Measurements from ENCODE around the gene OR2V2.
A peak's percentile ranks its signal among the peaks of the same experiment; 100 is the strongest.
"Not testable (repeated sequence)": the region's sequence is repeated elsewhere in the genome, so short reads cannot be mapped to it uniquely, and the experiment has no call there.

The OR2V2 gene

GRCh38 chr5:181170237-181170825 is 22.9 kb downstream of the OR2V2 start:
- no peak for DNase-seq

- no peak for DNase-seq
Observed at GRCh38 chr5:181170996-181171395, 23.6 kb downstream of the OR2V2 start.

DNA sequence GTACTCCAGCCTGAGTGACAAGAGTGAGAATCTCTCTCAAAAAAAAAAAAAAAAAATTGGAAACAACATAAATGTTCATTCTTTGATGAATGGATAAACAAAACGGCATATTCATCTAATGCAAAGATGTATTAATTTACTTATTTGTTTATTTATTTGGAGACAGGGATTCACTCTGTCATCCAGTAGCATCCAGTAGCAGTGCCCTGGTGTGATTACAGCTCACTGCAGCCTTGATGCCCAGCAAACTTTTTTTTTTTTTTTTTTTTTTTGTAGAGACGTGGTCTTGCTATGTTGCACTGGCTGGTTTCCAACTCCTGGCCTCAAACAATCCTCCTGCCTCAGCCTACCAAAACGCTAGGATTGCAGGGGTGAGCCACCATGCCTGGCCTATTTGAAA is 24.4 kb downstream of the OR2V2 start:
- DNase-seq, result no peak

DNA sequence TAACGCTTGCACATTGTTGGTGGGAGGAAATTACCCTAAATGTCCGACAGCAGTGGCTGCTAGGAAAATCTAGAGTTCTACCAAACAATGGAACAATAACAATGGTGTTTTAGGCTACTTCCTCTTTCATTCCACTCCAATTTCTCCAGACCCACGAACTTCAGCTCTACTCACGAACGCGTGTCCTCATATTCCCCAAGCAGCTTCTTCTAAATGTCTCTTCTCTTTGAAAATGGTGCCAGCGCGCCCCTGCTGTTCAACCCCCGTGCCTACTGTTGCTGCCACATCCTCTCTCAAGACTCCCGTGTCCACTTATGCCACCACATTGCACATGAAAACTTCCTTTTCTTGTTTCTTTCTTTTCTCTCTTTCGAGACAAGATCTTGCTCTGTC is 25.6 kb downstream of the OR2V2 start:
- DNase-seq, result peak; percentile 46 to 51

GRCh38 chr5:181173420-181174342 is 26.3 kb downstream of the OR2V2 start:
- DNase-seq, result no peak

DNA sequence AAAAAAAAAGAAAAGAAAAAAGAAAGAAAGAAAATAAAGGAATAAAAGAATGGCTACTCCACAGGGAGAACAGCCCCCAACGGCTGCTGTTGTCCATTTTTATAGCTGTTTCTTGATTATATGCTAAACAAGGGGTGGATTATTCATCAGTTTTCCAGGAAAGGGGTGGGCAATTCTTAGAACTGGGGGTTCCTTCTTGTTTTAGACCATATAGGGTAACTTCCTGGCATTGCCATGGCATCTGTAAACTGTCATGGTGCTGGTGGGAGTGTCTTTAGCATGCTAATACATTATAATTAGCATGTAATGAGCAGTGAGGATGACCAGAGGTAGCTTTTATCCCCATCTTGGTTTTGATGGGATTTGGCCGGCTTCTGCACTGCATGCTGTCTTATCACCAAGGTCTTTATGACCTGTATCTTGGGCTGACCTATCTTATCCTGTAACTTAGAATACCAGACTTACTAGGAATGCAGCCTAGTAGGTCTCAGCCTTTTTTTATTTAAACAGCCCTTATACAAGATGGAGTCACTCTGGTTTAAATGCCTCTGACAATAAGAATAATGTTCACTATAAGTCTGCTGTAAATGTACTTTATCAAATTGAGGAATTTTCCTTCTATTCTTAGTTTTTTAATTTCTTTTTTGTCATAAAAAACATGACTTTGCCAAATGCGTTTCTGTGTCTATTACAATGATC is 29.0 kb downstream of the OR2V2 start:
- no peak for DNase-seq

DNA sequence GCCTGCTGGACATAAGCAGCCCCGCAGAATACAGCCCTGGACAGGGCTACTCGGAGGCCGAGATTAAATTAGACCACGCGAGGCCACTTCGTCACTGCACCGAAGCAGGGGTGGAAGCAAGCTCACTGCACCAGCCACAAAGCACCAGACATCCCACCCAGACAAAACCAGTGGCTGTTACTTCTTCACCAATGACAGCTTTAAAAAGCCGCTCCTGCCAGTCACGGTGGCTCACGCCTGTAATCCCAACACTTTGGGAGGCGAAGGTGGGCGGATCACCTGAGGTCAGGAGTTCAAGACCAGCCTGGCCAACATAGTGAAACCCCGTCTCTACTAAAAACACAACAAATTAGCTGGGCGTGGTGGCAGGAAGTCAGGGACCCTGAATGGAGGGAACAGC is 30.2 kb downstream of the OR2V2 start:
- not testable (repeated sequence) for DNase-seq

- DNase-seq, result peak; percentile 60 to 68
Observed at GRCh38 chr5:181181650-181182565, 34.5 kb downstream of the OR2V2 start.

GRCh38 chr5:181182651-181183050 is 35.3 kb downstream of the OR2V2 start:
- DNase-seq, result no peak

GRCh38 chr5:181184845-181185216 is 37.4 kb downstream of the OR2V2 start:
- DNase-seq, result no peak

- DNase-seq, result no peak
Observed at GRCh38 chr5:181185560-181185959, 38.2 kb downstream of the OR2V2 start.

- DNase-seq, result no peak
Observed at GRCh38 chr5:181186022-181186421, 38.6 kb downstream of the OR2V2 start.

DNA sequence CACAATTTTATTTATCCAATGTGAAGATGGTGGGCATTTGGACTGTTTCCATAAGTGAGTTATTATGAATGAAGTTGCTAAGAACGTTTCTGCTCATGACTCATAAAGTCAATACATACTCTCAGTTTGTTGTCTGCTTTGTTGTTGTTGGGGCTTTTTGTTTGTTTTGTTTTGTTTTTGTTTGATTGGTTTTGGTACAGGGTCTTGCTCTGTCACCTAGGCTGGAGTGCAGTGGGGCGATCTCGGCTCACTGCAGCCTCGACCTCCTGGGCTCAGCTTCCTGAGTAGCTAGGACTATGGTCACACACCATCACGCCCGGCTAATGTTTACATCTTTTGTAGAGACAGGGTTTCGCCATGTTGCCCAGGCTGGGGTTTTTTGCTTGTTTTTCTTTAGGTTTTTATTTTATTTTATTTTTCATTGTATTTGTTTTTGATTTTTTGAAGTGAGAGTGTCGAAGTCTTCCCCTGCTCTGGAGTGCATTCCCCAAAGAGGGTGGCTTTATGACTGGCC is 39.7 kb downstream of the OR2V2 start:
- DNase-seq, result no peak

GRCh38 chr5:181187500-181188213 is 40.3 kb downstream of the OR2V2 start:
- peak; percentile 55 to 75 for DNase-seq

- peak; percentile 69 to 96 for DNase-seq
Observed at GRCh38 chr5:181188700-181189362, 41.4 kb downstream of the OR2V2 start.

- DNase-seq, result no peak
Observed at GRCh38 chr5:181189363-181189961, 42.1 kb downstream of the OR2V2 start.

DNA sequence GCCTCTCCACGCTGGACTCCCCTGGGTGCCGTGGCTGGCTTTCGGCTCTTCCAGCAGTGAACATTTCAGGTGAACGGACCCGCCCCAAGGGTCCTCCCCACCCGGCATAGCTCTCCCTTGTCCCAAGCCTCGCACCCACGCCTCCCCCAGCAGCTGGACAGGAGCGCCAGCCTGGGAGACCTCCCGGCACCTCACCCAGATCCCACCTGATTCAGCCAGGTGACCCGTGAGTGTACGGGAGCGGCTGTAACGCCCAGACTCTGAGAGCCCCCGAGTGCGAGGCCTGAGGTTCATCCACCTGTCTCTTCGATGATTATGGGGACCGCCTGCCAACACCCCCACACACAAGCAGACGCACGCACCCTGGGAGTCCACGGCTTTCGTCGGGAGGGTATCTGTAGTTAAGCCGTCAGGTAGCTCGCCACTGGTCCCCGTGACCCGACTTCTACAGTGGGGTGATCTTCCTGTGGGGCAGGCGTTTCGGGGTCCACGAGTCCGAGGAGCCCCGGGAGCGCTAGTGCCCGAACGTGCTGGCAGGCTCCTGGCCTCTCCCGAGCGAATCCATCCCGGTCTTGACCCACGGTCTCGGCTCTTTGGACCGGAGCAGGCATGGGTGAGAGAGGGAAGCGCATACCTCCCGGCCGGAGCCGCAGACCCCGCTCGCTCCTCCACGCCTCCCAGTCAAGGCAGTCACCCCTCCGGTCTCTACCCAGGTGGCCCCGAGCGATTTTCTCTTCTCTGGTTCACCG is 42.8 kb downstream of the OR2V2 start:
- no peak for DNase-seq

GRCh38 chr5:181190711-181191525 is 43.5 kb downstream of the OR2V2 start:
- DNase-seq, result no peak

Data from inflammatory macrophage treated with lipopolysaccharide for 1 hour (primary cell).